Measurements from ENCODE around the gene RPLP2.

Gene RPLP2

DNA sequence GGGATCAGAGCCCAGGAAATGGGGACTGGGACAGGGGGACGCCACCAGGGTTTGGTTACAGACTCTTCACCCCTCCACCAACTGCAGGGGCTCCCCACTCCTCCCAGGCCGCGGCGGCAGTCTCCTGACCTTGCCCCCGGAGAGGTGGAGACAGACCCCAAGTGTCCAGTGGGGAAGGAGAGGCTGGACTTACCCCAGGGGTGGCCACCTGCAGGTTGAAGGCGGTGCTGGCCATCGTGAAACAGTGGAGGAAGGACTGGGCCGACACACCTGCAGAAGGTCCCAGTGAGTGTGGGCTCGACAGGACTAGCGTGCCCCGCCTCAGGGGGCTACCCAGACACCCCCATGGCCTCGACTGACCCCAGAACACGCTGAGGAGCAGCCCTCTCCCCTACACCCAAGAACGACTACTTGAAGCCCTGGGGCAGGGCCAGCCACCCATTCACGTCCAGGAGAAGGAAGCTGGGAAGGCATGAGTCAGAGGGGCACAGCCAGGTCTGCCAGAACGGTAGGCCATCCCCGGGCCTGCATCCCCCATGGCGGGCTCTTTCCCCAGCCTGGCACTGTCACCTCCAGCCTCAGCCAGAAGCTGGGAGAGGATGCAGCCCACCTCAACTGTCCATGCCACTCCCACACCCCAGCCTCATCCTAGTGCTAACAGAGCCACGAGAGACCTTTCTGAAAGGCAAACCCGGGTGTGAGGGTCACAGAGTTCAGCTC, 34.7 kb upstream of the RPLP2 start:
- DNase-seq: no peak

- DNase-seq: no peak
Measured at GRCh38 chr11:776263-776560, 33.6 kb upstream of the RPLP2 start.

GRCh38 chr11:776561-777287, 33.0 kb upstream of the RPLP2 start:
- DNase-seq: no peak

DNA sequence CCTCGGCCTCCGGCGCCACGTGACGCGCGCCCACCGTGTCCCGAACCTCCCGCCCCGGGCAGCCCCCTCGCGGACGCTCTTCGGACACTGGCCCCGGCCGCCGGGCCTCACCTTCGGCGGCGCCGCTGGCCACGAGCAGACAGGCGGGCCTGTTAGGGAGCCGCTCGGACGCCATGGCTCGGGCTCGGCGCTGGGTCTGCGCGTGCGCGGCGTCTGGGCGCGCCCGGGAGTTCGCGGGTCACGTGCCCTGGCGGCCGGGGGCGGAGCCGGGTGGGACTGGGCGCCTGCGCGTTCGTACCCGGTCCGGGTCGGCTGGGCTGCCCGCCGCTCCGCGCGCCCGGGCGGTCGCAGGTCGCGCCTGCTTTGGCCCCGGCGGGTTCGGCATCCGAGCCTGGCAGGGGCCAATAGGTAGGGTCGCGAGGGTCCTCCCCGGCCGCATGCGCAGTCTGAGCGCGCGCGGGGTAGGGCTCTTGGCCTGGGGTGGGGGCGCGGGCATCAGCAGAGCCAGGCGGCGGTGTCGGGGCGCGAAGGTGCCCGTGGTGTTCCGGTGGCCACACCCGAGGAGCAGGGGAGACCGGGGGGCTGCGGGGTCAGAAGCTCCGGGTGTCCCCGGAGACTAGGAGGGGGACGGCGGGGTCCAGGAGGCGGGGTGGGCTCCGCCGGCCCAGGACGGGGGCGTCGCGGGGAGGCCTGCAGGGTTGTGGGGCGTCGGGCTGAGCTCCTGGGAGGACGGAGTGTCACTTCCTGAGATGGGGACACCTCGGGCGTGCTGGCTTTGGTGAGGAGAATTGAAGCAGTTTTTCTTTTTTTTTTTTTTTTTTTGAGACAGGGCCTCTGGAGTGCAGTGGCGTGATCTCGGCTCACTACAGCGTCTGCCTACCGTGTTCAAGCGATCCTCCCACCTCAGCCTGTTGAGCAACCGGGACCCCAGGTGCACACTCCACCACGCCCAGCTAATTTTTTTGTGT, 32.2 kb upstream of the RPLP2 start, which contains the start of gene GATD1:
TSS of gene GATD1 (minus strand) at position 200 of the 968 bp plus-strand sequence. CDS start at position 175, 25 bp downstream.
- peak; percentile 81 for DNase-seq

DNA sequence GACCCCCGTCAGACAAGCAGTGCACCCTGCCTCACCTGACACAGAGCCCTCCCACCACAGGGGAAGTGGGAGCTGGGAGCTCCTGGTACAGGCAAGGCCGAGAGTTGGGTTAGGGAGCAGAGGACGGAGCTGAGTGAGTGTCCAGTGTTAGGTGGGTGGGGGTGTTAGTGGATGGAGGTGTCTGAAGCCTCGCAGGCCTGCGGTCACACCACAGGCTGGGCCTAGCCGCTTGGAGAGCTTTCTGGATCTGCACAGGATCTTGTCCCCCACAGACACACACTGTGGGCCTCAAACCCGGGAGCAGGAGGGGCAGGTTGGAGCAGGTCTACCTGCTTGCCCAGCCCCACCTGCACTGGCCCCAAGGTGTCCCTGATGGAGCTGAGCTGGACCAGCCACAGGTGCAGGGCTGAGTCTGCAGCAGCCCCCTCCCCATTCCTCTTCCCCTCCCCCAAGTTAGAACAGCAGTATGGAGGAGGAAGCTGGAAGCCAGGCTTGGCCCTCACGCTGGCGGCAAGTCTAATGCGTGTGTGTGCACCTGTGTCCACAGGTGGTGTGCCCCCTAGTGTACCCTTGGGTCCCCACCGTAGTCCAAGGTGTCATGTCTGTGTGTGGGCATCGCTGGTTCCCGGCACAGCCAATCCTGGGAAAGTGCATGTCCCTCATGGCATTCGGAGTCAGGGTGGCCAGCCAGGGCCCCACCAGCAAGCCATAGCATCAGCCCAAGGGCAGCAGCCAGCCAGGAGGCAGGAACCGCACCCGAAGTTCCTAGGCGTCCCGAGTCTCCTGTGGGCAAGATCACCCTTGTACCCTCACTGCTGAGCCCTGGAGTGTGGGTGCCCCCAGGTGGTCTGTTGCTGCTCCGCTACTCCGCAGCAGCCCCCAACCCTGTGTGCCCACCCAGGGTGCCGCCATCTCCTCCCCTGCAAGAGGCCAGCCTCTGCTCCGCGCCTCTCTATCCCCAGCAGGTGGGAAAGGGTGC, 30.5 kb upstream of the RPLP2 start:
- DNase-seq: no peak

GRCh38 chr11:779955-780532, 29.7 kb upstream of the RPLP2 start:
- DNase-seq: no peak

- no peak for DNase-seq
Measured at GRCh38 chr11:782264-783174, 27.2 kb upstream of the RPLP2 start.

DNA sequence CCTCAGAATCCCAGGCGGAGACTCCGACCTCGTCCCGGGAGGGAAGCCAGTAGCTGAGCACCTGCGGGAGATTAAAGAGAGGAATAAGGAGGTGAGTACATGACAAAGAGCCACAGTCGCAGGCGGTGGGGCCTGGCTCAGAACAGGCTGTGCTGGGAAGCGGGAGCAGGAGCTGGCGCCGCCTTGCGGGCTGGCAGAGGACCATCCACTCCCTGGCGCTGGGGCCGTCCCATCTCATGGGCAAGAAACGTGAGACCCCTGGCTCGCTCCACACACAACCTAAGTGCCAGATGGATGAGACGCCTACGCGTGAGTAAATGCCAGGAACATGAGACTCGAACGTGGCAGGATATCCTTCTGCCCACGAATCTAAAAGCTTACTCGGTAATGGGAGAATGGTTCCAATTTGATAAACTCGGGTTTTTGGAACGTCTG, 26.2 kb upstream of the RPLP2 start:
- DNase-seq: peak; percentile 78

- DNase-seq: no peak
Measured at GRCh38 chr11:786235-787083, 23.3 kb upstream of the RPLP2 start.

DNA sequence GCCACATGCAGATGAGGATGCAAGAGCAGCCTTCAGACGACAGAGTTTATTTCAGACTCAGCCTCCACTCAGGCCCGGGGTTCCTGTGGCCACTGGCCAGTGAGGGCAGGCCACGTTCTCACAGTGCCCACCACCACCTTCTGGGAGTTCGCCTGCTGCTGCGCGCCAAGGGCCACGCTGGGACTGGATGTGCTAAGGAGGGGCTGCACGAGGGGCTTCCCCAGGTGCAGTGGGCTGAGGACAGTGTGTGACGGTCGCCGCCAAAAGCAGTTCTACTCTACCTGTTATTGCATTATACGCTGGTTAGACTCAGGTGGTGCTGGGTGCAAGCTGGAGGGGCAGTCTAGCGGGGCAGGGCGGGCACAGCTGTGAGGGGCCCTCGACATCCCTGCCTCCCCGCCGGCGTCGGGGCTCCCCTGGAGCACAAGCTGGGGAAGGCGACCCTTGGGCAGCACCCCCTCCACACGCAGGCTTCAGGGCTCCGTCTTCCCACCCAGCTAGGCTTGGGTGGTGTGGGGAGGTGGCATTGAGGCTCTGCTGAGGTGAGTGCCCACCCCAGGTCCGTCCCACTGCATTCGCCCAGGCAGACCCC, 22.6 kb upstream of the RPLP2 start:
- no peak for DNase-seq

- no peak for DNase-seq
Measured at GRCh38 chr11:788009-788640, 21.6 kb upstream of the RPLP2 start.

DNA sequence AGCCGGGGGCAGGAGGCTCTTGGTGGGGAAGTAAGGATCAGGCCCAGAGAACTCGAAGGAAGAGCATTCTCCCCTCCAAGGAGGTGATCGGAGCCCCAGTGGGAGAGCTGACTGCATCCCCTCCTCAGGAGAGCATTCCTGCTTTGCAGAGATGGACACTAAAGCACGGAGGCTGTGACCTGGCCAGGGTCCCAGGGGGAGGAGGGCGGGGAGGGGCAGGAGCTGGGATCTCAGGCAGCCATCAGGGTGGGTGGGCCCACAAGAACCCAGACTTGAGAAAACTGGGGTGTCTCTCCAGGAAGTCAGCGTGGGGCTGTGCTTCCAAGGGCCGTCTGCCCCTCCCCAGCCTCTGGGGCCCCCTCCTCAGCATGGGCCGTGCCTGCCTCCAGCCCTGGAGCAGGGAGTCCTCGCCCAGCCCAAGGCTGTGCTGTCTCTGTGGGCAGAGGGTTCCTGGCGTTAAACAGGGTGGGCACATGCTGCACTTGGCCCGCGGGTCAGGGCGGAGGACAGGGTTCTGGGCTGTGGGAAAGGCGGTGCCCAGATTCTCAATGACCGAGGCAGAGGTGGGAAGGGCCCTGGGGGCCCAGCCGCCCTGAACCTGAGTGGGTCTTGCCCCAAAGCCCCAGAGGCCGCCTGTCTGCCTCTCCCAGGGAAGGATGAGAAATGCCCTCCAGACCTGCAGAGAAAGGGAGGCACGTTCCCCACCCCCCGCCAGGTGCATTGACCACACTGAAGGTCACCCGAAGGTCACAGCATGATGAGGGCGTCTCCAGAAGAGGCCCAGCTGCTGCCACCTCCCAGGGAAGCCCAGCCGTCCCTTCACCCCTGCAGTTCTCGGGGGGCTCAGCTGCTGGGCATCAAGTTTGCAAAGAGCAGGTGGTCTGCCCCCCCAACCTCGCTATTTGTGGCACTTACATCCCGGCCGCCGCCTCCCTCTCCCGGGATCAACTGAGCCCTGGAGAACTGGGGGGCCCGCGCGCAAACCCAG, 20.5 kb upstream of the RPLP2 start:
- no peak for DNase-seq

DNA sequence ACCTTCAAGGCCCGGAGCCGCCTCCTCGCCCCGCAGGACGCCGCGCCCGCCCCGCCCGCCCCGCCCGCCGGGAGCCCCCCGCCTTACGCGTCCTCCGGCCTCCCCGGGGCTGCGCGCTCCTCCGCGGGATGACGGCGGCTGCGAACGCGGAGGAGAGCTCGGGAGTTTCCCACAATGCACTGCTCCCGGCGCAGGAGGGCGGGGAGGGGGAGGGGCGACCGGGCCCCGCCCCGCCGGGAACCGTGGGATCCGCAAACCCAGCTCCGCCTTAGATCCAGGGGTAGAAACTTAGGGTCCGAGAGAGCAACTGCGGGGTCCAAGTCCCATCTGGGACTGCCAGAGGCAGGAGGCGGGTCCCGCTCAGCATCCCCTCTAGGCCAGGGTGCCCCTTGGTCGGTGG, 19.8 kb upstream of the RPLP2 start, which contains the start of gene CEND1:
TSS of gene CEND1 (minus strand) at position 148 of the 400 bp plus-strand sequence. CDS start 1,514 bp downstream, outside the sequence.
- DNase-seq: no peak

DNA sequence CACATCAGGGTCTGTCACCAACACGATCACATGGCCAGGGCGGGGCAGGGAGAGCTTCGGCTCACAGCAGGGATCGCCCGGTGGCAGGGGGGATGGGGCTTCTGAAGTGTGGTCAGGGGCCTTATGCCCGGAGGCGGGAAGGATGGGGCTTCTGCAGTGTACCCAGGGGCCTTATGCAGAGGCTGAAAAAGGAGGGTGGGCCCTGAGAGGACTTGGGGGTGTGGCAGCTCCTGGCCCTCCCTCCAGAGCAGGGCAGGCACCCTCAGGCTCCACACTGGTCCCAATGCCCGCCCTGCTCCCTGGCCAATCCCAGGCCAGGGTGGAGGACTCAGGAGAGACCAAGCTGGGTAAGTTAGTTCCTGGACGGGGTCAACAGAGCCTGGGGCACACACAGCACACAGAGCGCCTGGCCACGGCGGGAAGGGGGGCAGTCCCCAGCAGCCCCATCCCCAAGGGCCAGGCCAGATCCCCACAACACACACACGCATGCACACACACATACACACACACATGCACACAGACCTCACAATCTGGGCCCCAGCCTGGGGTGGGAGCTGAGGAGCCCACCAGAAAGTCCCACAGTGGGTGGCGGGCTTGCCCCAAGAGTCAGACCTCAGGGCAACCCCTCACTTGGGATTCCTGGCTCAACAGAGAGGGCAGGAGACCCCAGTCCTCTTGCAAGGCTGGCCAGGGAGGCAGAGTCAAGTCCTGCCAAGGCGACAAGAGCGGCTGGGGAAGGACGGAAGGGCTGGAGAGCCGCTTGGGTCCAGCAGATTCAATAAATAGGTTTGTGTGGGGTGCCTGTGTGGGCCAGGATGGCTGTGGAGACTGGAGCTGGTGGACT, 18.8 kb upstream of the RPLP2 start:
- no peak for DNase-seq

- no peak for DNase-seq
Measured at GRCh38 chr11:791658-792534, 17.9 kb upstream of the RPLP2 start.

GRCh38 chr11:792535-792821, 17.3 kb upstream of the RPLP2 start:
- no peak for DNase-seq

Data from kidney glomerular epithelial cell (primary cell).